ENCODE measurements around the gene OR10A2.
A peak's percentile ranks its signal among the peaks of the same experiment; 100 is the strongest.
"Not testable (repeated sequence)": the region's sequence is repeated elsewhere in the genome, so short reads cannot be mapped to it uniquely, and the experiment has no call there.

OR10A2 gene

DNA sequence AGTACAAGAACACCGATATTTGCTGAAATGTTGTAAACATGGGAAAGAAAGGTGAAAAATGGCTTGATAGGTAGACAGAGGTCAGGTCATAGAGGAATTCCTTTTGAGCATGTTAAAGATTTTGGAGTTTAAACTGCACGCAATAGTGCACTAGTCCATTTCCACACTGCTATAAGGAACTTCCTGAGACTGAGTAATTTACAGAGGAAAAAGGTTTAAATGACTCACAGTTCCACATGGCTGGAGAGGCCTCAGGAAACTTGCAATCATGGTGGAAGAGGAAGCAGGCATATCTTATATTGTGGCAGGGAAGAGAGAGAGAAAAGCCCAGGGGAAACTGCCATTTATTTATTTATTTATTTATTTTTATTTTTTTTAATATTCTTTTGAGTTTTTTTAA, 12.3 kb upstream of the OR10A2 start:
- no peak for TF ChIP-seq CTCF (conservative IDR thresholded peaks at IDR 0.05; ENCODE audit: control insufficient read depth, insufficient read depth, low read depth, low read length)
- no peak for DNase-seq (ENCODE audit: low read depth)

GRCh38 chr11:6854801-6855200, 8.1 kb upstream of the OR10A2 start:
- not testable (repeated sequence) for H3K4me3 ChIP-seq (ENCODE audit: control insufficient read depth, low read depth, low read length); DNase-seq (ENCODE audit: low read depth)

More for the DNA sequence above, 12.3 kb upstream of the OR10A2 start:
- H3K4me3 ChIP-seq (ENCODE audit: control insufficient read depth, low read depth, low read length): no peak overlapping the region

DNA sequence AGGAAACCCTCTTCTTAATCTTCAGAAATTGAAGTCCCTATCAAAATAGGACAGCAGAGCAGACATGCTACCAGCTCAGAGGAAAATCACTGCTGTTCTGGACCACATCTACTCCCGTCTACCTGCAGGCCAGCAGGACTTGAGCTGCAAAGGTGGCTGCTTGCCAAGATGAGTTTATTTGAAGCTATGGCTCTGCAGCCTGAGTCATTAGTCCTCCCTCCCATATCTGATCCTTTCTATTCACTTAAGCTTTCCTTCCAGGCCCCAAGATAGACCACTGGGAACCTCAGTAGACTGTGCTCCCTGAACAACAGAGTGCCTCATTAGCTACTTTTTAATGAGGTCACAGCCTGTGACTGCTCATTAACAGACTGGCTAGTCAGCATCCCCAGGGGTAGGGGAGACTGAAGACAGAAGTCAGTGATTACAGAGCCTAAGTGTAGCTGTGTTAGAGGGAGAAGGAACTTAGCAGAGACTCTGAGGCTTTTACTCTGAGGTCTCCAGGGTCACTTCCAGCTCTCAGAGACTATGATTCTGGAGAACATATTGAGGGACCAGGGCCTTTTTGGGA, 6.8 kb upstream of the OR10A2 start:
- TF ChIP-seq CTCF (conservative IDR thresholded peaks at IDR 0.05; ENCODE audit: control insufficient read depth, insufficient read depth, low read depth, low read length): no peak
- H3K4me3 ChIP-seq (ENCODE audit: control insufficient read depth, low read depth, low read length): no peak overlapping the region
- peak; percentile 65 for DNase-seq (ENCODE audit: low read depth)

GRCh38 chr11:6856871-6857270, 6.0 kb upstream of the OR10A2 start:
- DNase-seq (ENCODE audit: low read depth): peak; percentile 48
- no peak for TF ChIP-seq CTCF (conservative IDR thresholded peaks at IDR 0.05; ENCODE audit: control insufficient read depth, insufficient read depth, low read depth, low read length)
- no peak overlapping the region for H3K4me3 ChIP-seq (ENCODE audit: control insufficient read depth, low read depth, low read length)

- no peak overlapping the region for H3K4me3 ChIP-seq (ENCODE audit: control insufficient read depth, low read depth, low read length)
- TF ChIP-seq CTCF (conservative IDR thresholded peaks at IDR 0.05; ENCODE audit: control insufficient read depth, insufficient read depth, low read depth, low read length): no peak
- peak; percentile 75 for DNase-seq (ENCODE audit: low read depth)
These were observed 1.6 kb downstream of the OR10A2 start for GRCh38 chr11:6864438-6864837.

GRCh38 chr11:6871278-6871677, 8.4 kb downstream of the OR10A2 start:
- no peak for TF ChIP-seq CTCF (conservative IDR thresholded peaks at IDR 0.05; ENCODE audit: control insufficient read depth, insufficient read depth, low read depth, low read length)
- no peak overlapping the region for H3K4me3 ChIP-seq (ENCODE audit: control insufficient read depth, low read depth, low read length)
- no peak for DNase-seq (ENCODE audit: low read depth)

DNA sequence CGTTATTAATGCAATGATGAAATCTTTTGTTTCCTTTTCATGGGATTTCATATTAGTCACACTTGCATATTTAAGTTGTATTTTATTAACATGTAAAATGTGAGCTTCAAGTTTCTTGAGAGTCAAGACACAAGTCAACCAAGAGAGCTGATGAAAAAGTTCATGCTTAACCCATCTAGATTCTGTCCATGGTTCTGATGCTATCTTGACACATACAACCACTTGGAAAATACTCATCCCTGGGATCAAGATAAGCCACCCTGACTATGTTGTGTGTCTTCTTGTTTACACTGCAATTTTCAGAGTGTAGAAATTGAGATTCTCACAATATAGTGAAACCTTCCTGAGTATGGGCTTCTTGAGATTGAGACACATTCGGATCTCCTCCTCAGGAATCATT, 12.9 kb downstream of the OR10A2 start:
- no peak overlapping the region for H3K4me3 ChIP-seq (ENCODE audit: control insufficient read depth, low read depth, low read length)
- no peak for DNase-seq (ENCODE audit: low read depth)
- no peak for TF ChIP-seq CTCF (conservative IDR thresholded peaks at IDR 0.05; ENCODE audit: control insufficient read depth, insufficient read depth, low read depth, low read length)

All from fibroblast of mammary gland (primary cell).